Skeletal muscle cell (primary cell): ENCODE measurements around the gene RABGGTB.
A peak's percentile ranks its signal among the peaks of the same experiment; 100 is the strongest.
"Not testable (repeated sequence)": the region's sequence is repeated elsewhere in the genome, so short reads cannot be mapped to it uniquely, and the experiment has no call there.

ENCODE experiments used
- DNase-seq: peaks from one replicate; pipeline ENCODE4 v3.0.0-alpha.2; 2010; ENCODE audit warnings: low read depth
- H3K4me3 ChIP-seq: 2 replicates; pipeline ENCODE4 v1.5.1; 2011; ENCODE audit warnings: low read depth, mild to moderate bottlenecking, control low read depth, low read length, moderate library complexity

Gene RABGGTB

DNA sequence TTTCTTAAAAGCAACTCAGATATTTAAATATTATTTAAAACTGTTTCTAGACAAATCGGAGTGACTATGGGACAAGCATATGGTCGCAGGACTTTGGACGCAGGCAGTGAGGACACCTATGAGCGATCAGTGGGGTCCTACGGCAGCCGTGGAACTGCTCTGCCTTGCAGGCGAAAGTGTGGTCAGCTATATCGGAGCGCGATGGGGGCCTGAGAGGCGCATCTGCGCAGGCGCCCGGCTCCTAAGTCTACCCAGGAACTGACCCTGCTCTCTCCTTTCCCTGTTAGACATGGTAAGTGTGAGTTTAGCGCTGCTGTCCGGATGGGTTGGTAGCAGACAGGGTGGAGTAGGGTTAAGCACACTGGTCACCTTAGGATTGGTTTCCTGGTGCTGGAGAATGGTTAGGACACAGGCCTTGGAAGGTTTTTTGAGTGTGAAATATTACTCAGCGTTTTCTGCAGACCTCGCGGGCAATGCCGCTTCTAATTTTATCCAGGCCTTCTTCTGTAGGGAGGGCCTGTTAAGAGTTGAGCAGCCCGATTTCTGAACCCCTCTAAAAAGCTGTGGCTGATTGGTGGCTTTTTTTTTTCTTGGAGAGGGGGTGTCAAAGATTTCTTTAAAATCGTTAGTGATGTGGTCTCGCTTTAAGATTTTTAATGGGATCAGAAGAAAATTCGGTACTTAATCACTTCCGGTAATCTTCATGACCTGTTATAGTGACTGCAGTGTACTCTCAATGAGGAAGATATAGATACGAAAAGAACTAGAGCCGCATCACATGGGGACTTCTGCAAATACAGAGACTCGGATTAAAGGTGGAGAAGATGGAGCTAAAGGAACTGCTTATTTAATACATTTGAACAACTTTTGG is at the start of gene RABGGTB:
Gene RABGGTB, plus strand, starts transcription at position 274 of the 871 bp plus-strand sequence. Its CDS starts 16 bp downstream, at position 290.
- peak; percentile 87 for DNase-seq
- peak within 1 kb of the TSS; percentile 94 for H3K4me3 ChIP-seq

- H3K4me3 ChIP-seq, result no peak overlapping the region
- DNase-seq, result no peak
Observed at GRCh38 chr1:75742047-75742625, 43.9 kb upstream of the RABGGTB start.

DNA sequence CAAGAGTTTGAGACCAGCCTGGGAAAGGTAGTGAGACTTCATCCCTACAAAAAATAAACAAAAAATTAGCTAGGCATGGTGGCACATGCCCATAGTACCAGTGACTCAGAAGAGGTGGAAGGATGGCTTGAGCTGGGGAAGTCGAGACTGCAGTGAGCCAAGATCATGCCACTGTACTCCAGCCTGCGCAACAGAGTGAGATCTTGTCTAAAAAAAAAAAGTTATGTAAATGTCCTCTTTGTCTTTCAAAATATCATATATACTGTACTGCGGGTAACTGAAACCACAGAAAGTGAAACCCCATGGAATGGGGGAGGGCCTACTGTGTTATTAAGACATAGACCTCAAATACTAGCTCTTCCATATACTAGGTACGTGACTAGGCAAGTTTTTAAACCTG is 40.8 kb upstream of the RABGGTB start:
- DNase-seq, result no peak
- no peak overlapping the region for H3K4me3 ChIP-seq

DNA sequence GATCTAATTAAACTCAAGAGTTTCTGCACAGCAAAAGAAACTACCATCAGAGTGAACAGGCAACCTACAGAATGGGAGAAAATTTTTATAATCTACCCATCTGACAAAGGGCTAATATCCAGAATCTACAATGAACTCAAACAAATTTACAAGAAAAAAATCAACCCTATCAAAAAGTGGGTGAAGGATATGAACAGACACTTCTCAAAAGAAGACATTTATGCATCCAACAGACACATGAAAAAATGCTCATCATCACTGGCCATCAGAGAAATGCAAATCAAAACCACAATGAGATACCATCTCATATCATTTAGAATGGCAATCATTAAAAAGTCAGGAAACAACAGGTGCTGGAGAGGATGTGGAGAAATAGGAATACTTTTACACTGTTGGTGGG is 28.8 kb upstream of the RABGGTB start:
- not testable (repeated sequence) for DNase-seq, H3K4me3 ChIP-seq

DNA sequence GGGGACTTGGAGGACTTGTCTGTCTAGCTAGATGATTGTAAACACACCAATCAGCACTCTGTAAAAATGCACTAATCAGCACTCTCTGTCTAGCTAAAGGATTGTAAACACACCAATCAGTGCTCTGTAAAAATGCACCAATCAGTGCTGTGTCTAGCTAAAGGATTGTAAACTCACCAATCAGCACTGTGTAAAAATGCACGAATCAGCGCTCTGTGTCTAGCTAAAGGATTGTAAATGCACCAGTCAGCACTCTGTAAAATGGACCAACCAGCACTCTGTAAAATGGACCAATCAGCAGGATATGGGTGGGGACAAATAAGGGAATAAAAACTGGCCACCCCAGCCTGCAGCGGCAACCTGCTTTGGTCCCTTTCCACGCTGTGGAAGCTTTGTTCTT is 27.5 kb upstream of the RABGGTB start:
- not testable (repeated sequence) for H3K4me3 ChIP-seq, DNase-seq

DNA sequence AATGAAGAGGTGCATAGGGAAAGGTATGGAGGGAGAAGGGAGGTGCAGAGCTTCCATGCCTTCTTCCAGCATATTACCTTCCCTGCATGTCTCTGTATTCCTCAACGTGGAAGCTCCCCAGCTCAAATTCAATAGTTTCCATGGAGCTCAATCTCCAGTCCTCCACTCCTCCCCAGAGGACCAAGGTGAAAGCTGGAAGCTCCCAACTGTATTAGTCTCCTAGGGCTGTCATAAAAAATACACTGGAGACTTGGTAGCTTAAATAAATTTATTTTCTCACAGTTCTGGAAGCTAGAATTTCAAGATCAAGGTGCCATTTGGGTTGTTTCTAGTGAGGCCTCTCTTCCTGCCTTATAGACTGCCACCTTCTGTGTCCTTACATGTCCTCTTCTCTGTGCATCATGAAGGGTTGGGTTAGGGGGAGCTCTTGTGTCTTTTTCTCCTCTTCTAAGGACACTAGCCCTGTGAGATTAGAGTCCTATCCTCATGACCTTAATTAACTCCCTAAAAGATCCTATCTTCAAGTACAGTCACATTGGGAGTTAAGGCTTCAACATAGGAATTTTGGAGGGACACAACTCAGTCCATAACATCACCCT is 21.9 kb upstream of the RABGGTB start:
- H3K4me3 ChIP-seq, result no peak overlapping the region
- DNase-seq, result no peak

GRCh38 chr1:75765697-75766355 is 20.2 kb upstream of the RABGGTB start:
- H3K4me3 ChIP-seq, result no peak overlapping the region
- DNase-seq, result peak; percentile 45

- no peak for DNase-seq
Observed at GRCh38 chr1:75768016-75768415, 18.0 kb upstream of the RABGGTB start.

GRCh38 chr1:75770761-75771160 is 15.3 kb upstream of the RABGGTB start:
- no peak overlapping the region for H3K4me3 ChIP-seq

More at GRCh38 chr1:75768016-75768415, 18.0 kb upstream of the RABGGTB start:
- H3K4me3 ChIP-seq, result no peak overlapping the region

DNA sequence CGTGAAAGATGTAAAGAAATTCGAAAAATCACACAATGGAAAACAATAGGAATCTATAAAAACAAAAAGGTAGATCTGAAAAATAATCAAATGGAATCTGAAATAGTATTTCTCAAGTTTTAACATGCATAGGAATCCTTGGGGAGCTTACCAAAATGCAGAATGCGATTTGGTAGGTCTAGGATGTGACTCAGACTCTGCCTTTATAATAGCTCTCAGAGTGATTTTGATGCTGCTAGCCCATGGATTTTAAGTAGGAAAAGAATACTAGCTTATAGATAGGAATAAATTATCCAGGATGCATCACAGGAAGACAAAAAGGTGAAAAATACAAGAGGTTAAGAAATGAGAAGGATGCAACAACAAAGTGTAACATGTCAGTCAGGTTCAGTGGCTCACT is 14.1 kb upstream of the RABGGTB start:
- no peak for DNase-seq
- no peak overlapping the region for H3K4me3 ChIP-seq

More at GRCh38 chr1:75770761-75771160, 15.3 kb upstream of the RABGGTB start:
- no peak for DNase-seq

DNA sequence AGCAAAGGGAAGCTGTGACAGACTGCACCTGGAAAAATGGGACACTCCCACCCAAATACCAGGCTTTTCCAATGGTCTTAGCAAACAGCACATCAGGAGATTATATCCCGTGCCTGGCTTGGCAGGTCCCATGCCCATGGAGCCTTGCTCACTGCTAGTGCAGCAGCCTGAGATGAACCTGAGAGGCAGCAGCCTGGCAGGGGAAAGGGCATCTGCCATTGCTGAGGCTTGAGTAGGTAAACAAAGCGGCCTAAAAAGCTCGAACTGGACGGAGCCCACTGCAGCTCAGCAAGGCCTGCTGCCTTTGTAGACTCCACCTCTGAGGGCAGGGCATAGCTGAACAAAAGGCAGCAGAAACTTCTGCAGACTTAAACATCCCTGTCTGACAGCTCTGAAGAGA is 8.2 kb upstream of the RABGGTB start:
- DNase-seq, H3K4me3 ChIP-seq: not testable (repeated sequence)

GRCh38 chr1:75778694-75779093 is 7.4 kb upstream of the RABGGTB start:
- not testable (repeated sequence) for H3K4me3 ChIP-seq, DNase-seq

DNA sequence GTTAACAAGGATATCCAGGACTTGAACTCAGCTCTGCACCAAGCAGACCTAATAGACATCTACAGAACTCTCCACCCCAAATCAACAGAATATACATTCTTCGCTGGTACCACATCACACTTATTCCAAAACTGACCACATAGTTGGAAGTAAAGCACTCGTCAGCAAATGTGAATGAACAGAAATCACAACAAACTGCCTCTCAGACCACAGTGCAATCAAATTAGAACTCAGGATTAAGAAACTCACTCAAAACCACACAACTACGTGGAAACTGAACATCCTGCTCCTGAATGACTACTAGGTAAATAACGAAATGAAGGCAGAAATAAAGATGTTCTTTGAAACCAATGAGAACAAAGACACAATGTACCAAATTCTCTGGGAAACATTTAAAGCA is 5.9 kb upstream of the RABGGTB start:
- not testable (repeated sequence) for DNase-seq, H3K4me3 ChIP-seq

DNA sequence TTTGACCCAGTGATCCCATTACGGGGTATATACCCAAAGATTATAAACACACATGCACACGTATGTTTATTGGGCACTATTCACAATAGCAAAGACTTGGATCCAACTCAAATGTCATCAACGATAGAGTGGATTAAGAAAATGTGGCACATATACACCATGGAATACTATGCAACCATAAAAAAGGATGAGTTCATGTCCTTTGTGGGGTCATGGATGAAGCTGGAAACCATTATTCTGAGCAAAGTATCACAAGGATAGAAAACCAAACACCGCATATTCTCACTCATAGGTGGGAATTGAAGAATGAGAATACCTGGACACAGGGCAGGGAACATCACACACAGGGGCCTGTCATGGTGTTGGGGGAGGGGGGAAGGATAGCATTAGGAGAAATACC is 2.1 kb upstream of the RABGGTB start:
- DNase-seq, H3K4me3 ChIP-seq: not testable (repeated sequence)

- no peak for DNase-seq
- H3K4me3 ChIP-seq, result peak overlapping the region; percentile 94
Observed at GRCh38 chr1:75785320-75785982, 605 bp upstream of the RABGGTB start.

- peak overlapping the region; percentile 94 for H3K4me3 ChIP-seq
Observed at GRCh38 chr1:75786901-75787493, 941 bp downstream of the RABGGTB start.

GRCh38 chr1:75787524-75787923 is 1.5 kb downstream of the RABGGTB start:
- peak overlapping the region; percentile 94 for H3K4me3 ChIP-seq
- no peak for DNase-seq

More at GRCh38 chr1:75786901-75787493, 941 bp downstream of the RABGGTB start:
- DNase-seq, result no peak

DNA sequence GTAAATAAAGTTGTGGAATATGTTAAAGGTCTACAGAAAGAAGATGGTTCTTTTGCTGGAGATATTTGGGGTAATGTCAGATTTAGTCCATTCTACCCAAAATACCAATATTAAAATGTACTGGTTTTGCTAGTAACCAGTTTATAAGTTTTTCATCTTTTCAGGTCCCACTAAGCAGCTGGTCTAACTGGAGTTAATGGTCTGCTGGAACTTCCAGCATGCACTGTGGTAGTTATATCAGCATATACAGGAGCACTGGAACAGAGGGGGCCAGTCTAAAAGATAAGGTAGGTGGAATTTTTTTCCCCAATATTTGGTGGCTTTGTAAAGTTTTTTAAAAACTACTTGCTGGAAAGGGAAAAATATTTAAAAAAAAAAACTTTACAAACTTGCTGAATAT is 3.9 kb downstream of the RABGGTB start:
- no peak for DNase-seq

DNA sequence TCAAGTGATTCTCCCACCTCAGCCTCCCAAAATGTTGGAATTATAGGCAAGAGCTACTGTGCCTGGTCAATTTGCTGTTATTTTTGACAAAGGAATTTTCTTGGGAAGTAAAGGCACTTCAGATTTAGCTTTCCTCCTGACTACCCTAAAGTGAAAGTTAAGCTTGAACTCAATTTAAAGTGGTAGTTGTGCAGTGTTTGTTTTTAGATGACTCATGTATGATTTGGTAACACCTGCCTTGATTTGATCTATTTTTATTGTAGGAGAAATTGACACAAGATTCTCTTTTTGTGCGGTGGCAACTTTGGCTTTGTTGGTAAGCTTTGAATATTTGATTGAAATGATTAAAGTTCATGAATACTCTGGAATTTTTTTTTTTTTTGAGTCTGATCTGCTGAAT is 5.0 kb downstream of the RABGGTB start:
- H3K4me3 ChIP-seq, result no peak overlapping the region
- no peak for DNase-seq

More for the DNA sequence above, 3.9 kb downstream of the RABGGTB start:
- H3K4me3 ChIP-seq, result no peak overlapping the region
